SU-DHL-6 (cell line): ENCODE results near the gene CDC42BPG.

Experiments
- H2AFZ ChIP-seq: fragments of 200-600 bp; sonication (generic); 2 replicates; pipeline ENCODE4 v1.6.1; 2014; ENCODE audit warnings: low read depth, mild to moderate bottlenecking, moderate library complexity, mixed read lengths, antibody characterized with exemption, low read length; ENCODE audit not compliant: severe bottlenecking
- H3F3A ChIP-seq: fragments of 200-600 bp; shearing (Covaris generic); 2 replicates; pipeline ENCODE4 v1.6.0; 2016; ENCODE audit warnings: antibody characterized with exemption, mild to moderate bottlenecking; ENCODE audit not compliant: insufficient read depth
- H3K27ac ChIP-seq: fragments of 200-600 bp; sonication (generic); 2 replicates; pipeline ENCODE4 v1.5.1; 2016; ENCODE audit warnings: low read depth, mild to moderate bottlenecking, low read length, moderate library complexity, mixed read lengths
- H3K27me3 ChIP-seq: fragments of 200-600 bp; sonication (generic), shearing (Covaris generic); 2 replicates; pipeline ENCODE4 v1.6.0; 2014; ENCODE audit warnings: mild to moderate bottlenecking, low read length
- H3K36me3 ChIP-seq: fragments of 200-600 bp; sonication (generic); 2 replicates; pipeline ENCODE4 v1.6.1; 2014; ENCODE audit warnings: mild to moderate bottlenecking, low read length, mixed read lengths
- H3K4me2 ChIP-seq: fragments of 300-600, 200-600 bp; shearing (Covaris generic), sonication (generic); 2 replicates; pipeline ENCODE4 v1.6.0; 2014; ENCODE audit warnings: low read length, low read depth, mild to moderate bottlenecking; ENCODE audit not compliant: poor library complexity, severe bottlenecking
- H3K4me3 ChIP-seq: fragments of 200-600 bp; sonication (generic); 2 replicates; pipeline ENCODE4 v1.5.1; 2014; ENCODE audit warnings: antibody characterized with exemption, low read length, mild to moderate bottlenecking, mixed read lengths; ENCODE audit not compliant: insufficient read depth, poor library complexity, severe bottlenecking
- H3K79me2 ChIP-seq: fragments of 200-600 bp; sonication (generic); 2 replicates; pipeline ENCODE4 v1.6.1; 2014; ENCODE audit warnings: mild to moderate bottlenecking, low read length, moderate library complexity; ENCODE audit not compliant: insufficient read depth
- H3K9ac ChIP-seq: fragments of 200-600 bp; sonication (generic); 2 replicates; pipeline ENCODE4 v1.7.0; 2014; ENCODE audit warnings: mild to moderate bottlenecking, low read length
- H3K9me2 ChIP-seq: fragments of 200-600 bp; sonication (generic); replicated peaks from 2 replicates; pipeline ENCODE4 v1.6.1; 2014; ENCODE audit warnings: low read length; ENCODE audit not compliant: insufficient read depth
- H3K9me3 ChIP-seq: fragments of 200-600 bp; sonication (generic); 2 replicates; pipeline ENCODE4 v1.6.1; 2014; ENCODE audit warnings: low read length, mixed read lengths; ENCODE audit not compliant: insufficient read depth
- H4K20me1 ChIP-seq: fragments of 200-600 bp; sonication (generic); 2 replicates; pipeline ENCODE4 v1.6.1; 2014; ENCODE audit warnings: low read depth, mild to moderate bottlenecking, antibody characterized with exemption, low read length, moderate library complexity, mixed read lengths
- EZH2phosphoT487 ChIP-seq: fragments of 200-600 bp; sonication (generic), shearing (Covaris generic); conservative IDR thresholded peaks from 2 replicates; pipeline ENCODE4 v1.6.1; 2018; ENCODE audit warnings: mild to moderate bottlenecking, antibody characterized with exemption, low read length, moderate library complexity, mixed read lengths
- TF ChIP-seq, protein P1 (sequence below): fragments of 200-600 bp; sonication (generic); IDR thresholded peaks from one replicate; pipeline ENCODE4 v1.5.1; 2017; ENCODE audit warnings: antibody characterized with exemption, mild to moderate bottlenecking, low read length, moderate library complexity; ENCODE audit not compliant: insufficient read depth, poor library complexity, severe bottlenecking

Gene CDC42BPG

DNA sequence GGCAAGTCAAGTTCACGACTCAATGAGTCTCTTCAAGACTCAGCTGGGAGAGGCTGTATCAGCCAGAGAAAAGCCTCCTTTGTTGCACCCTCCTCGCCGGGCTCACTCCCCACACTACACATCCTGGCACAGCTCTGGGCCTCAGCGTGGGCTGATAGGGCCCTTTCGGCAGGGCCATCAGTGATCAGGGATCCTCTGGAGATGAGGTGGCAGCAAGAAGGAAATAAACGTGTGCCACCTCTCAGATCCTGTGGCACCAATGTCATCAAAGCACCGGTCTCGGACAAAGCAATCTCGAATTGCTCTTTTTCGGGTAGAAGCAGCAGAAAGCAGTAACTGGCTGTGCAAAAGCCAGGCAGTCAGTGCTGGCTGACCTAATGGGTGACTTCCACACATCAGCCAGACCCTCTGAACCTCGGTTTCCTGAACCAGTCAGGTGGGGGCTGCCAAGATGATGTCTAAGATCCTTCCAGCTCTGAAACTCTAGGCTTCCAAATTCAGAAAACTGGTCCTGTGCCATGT, 31.8 kb upstream of the CDC42BPG start:
- Histone ChIP-seq H3K9ac (peak overlapping the region; percentile 91), H2AFZ (no peak overlapping the region), H3K4me2 (peak overlapping the region; percentile 77), H3K27me3 (no peaks in the 10 kb centered on the region), H3K9me2 (no peaks in the 10 kb centered on the region), H3K9me3 (no peaks in the 10 kb centered on the region), H3K36me3 (no peaks in the 10 kb centered on the region), H3K79me2 (peaks cover 67% of the 10 kb centered on the region), H3K4me3 (peak overlapping the region; percentile 90), H3K27ac (peak overlapping the region; percentile 82), H3F3A (peaks cover 32% of the 10 kb centered on the region), H4K20me1 (no peaks in the 10 kb centered on the region; the same call in 1 of the 2 replicates)
- no peak for TF ChIP-seq EZH2phosphoT487
- TF ChIP-seq, protein P1, sequence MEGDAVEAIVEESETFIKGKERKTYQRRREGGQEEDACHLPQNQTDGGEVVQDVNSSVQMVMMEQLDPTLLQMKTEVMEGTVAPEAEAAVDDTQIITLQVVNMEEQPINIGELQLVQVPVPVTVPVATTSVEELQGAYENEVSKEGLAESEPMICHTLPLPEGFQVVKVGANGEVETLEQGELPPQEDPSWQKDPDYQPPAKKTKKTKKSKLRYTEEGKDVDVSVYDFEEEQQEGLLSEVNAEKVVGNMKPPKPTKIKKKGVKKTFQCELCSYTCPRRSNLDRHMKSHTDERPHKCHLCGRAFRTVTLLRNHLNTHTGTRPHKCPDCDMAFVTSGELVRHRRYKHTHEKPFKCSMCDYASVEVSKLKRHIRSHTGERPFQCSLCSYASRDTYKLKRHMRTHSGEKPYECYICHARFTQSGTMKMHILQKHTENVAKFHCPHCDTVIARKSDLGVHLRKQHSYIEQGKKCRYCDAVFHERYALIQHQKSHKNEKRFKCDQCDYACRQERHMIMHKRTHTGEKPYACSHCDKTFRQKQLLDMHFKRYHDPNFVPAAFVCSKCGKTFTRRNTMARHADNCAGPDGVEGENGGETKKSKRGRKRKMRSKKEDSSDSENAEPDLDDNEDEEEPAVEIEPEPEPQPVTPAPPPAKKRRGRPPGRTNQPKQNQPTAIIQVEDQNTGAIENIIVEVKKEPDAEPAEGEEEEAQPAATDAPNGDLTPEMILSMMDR: no peak

DNA sequence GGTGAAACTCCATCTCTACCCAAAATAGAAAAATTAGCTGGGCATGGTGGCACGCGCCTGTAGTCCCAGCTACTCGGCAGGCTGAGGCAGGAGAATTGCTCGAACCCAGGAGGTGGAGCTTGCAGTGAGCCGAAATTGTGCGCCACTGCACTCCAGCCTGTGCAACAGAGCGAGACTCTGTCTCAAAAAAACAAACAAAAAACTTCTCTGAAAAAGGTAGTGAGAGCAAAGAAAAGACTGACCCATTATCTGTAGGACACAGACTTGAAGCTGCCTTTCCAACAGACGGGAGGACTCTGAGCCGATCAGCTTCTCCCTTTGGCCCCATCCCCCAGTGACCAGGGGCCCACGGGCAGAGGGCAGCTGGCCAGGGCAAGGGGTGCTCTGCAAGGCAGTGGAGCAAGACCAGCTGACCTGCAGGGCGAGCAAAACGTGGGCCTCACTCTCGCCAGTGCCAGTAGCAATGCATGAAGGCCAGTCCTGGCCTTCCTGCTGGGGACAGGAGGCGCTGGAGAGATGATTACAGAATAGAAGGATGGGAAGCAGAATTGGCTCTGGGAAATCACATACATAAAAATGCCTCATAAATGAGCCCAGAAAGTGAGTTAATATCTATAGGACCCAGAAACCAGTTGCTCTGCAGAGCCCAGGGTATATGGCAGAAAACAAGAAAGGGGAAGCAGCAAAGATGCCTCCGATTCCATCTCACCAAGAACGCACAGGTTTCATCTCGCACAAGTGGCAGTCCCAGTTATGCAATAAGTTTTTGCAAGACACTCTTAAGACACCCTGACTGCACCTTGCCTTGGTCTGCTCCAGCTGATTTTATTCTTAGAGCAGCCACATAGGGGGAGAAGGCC, 31.1 kb upstream of the CDC42BPG start:
- H3K36me3 ChIP-seq: no peaks in the 10 kb centered on the region
- H3K9me3 ChIP-seq: no peaks in the 10 kb centered on the region
- H2AFZ ChIP-seq: no peak overlapping the region
- no peaks in the 10 kb centered on the region for H3K9me2 ChIP-seq
- peak overlapping the region; percentile 90 for H3K4me3 ChIP-seq
- H3F3A ChIP-seq: peaks cover 31% of the 10 kb centered on the region
- peak overlapping the region; percentile 77 for H3K4me2 ChIP-seq
- no peaks in the 10 kb centered on the region for H3K27me3 ChIP-seq
- peak overlapping the region; percentile 82 for H3K27ac ChIP-seq
- peak overlapping the region; percentile 91 for H3K9ac ChIP-seq
- H4K20me1 ChIP-seq: no peaks in the 10 kb centered on the region; the same call in 1 of the 2 replicates
- peaks cover 74% of the 10 kb centered on the region for H3K79me2 ChIP-seq
- no peak for TF ChIP-seq EZH2phosphoT487
- TF ChIP-seq, protein P1: no peak

DNA sequence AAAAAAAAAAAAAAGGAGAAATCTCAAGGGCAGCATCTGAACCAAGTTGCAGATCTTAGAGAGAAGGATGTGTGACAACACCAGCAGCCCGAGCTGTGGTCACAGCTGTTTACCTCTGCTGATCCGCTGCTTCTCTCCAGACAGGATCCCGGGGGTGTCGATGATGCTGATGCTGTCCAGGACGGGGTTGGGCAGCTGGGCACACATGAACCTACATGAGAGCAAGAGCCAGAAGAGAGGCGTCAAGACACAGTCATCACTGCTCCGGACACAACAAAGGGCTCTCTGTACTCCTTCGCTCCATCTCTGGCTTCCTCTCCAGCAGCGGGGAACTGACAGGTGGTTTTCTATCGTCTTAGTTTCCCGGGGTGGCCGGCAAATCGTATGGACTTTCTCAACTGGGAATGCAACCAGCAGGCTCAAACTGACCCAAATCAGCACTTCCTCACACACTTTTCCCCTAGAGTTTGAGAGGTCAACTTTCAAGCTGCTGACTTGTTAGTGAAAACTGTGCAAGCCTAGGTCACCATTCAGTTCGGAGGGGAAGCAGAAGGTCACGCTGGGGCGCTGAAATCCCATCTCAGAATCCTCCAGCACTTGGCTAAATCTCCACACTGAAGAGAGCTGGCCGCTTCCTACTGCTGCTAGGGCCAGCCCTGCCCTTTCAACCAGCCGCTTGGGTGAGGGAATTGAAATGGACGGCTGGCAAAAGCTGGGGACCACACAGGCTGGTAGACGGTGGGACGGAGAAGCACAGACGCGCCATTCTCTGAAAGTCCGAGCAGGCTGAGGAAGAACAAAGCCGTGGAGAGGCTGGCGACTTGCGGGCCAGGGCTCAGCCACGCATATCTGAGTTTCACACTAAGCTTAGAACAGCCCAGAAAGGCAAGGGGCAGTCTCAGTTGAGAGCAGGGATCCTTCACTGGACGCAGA, 30.1 kb upstream of the CDC42BPG start:
- no peaks in the 10 kb centered on the region for H3K9me3 ChIP-seq
- H3K27me3 ChIP-seq: no peaks in the 10 kb centered on the region
- H3K4me3 ChIP-seq: peak overlapping the region; percentile 90
- H4K20me1 ChIP-seq: no peaks in the 10 kb centered on the region; the same call in 1 of the 2 replicates
- H3K27ac ChIP-seq: peak overlapping the region; percentile 82
- H3F3A ChIP-seq: peaks cover 34% of the 10 kb centered on the region
- peak overlapping the region; percentile 77 for H3K4me2 ChIP-seq
- H3K36me3 ChIP-seq: no peaks in the 10 kb centered on the region
- H3K9me2 ChIP-seq: no peaks in the 10 kb centered on the region
- no peak overlapping the region for H2AFZ ChIP-seq
- H3K79me2 ChIP-seq: peaks cover 83% of the 10 kb centered on the region
- TF ChIP-seq, protein P1: no peak
- TF ChIP-seq EZH2phosphoT487: no peak
- peak overlapping the region; percentile 91 for H3K9ac ChIP-seq
